SKM-1 treated with dmso at 0.1 percent for 144 hours (cell line): ENCODE measurements around the gene MMGT1.
"Not testable (repeated sequence)": the region's sequence is repeated elsewhere in the genome, so short reads cannot be mapped to it uniquely, and the experiment has no call there.

Experiments used
- DNase-seq: peaks from one replicate; lab custom pipeline; 2025; ENCODE audit not compliant: unreplicated experiment; lab: John Stamatoyannopoulos, UW

The MMGT1 gene

GRCh38 chrX:135927897-135928296 lies 45.9 kb downstream of the MMGT1 start:
- DNase-seq = no peak

DNA sequence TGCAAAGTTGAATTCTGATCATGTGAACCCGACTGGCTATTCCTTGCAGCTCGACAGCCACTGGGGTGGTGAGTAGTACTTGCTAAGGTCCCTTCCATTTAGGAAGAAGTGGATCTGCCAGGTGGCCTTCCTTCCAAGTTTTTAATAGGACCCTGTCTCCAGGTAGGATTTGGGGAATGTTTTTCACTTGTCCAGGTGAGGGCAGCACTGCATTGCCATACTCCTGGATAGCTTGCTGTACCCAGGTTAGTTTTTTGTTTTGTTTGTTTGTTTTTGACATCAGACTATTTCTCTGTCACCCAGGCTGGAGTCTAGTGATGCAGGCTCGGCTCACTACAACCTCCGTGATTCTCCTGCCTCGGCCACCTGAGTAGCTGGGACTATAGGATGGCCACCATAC lies 50.4 kb downstream of the MMGT1 start:
- DNase-seq = no peak

DNA sequence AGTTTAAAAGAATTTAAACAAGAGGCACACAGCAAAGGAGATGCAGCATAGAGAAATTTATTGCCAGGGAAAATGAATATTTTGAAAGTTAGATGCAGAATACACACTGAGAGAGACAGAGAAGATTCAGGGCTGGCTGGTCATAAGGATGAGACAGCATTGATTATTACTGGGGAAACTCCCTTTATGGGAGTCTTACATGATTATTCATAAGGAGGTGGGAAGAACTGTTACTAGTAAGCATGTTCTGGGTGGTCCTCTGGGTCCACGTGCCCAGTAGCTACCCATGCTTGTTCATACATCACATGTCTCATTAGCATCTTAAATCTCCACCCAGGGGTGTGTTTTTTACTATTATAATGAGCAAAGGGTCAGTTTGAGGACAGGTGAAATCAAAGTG lies 53.3 kb downstream of the MMGT1 start:
- DNase-seq = not testable (repeated sequence)

GRCh38 chrX:135914404-135914803 lies 59.4 kb downstream of the MMGT1 start:
- no peak for DNase-seq
